IMR-90 (cell line): ENCODE data around the gene VPS8. TPM values are rescaled to one million over a fixed set of nuclear protein-coding genes. Genes with fewer than 3 reads are reported as not detected.

Experiments
- ATAC-seq: fragments of 200-7000 bp; cut with Tn5 transposase; 2 replicates; pipeline ENCODE4 v1.9.1; 2020; ENCODE audit warnings: low read depth, mild to moderate bottlenecking, moderate library complexity
- BruUV-seq: library from RNA; stranded (reverse); fragments of 400-500 nt; replicated peaks from 2 replicates; lab custom pipeline; 2021; lab: Mats Ljungman, UMichigan
- CTCF ChIA-PET: fragments of 300-600 bp; formaldehyde crosslinking; extraction: SDS; loops from one replicate; lab custom pipeline; 2021; ENCODE audit warnings: antibody characterized with exemption; lab: Yijun Ruan, JAX
- POLR2A ChIA-PET: fragments of 300-600 bp; sonication (Branson Sonifier 250); formaldehyde crosslinking; loops from one replicate; lab custom pipeline; 2022; ENCODE audit warnings: antibody characterized with exemption; ENCODE audit not compliant: unreplicated experiment; lab: Charles Lee
- DNase-seq: peaks from one replicate; pipeline ENCODE4 v3.0.0; 2013
- H2AFZ ChIP-seq: replicated peaks from 2 replicates; pipeline ENCODE3; 2013; ENCODE audit warnings: low read length, mild to moderate bottlenecking; ENCODE audit not compliant: poor library complexity
- H2AK5ac ChIP-seq: 2 replicates; pipeline ENCODE4 v1.6.1; 2013; ENCODE audit warnings: low read depth, low read length, inconsistent platforms
- H2AK9ac ChIP-seq: replicated peaks from 2 replicates; pipeline ENCODE3; 2013; ENCODE audit warnings: mild to moderate bottlenecking, low read depth, low read length, moderate library complexity; ENCODE audit not compliant: poor library complexity
- H2BK120ac ChIP-seq: 2 replicates; pipeline ENCODE4 v1.6.1; 2013; ENCODE audit warnings: low read depth, low read length, inconsistent platforms
- H2BK15ac ChIP-seq: 3 replicates; pipeline ENCODE4 v1.6.1; 2013; ENCODE audit warnings: low read depth, low read length, inconsistent platforms
- H2BK20ac ChIP-seq: 2 replicates; pipeline ENCODE4 v1.6.1; 2013; ENCODE audit warnings: low read depth, mild to moderate bottlenecking, inconsistent platforms, low read length, moderate library complexity
- H2BK5ac ChIP-seq: 2 replicates; pipeline ENCODE4 v1.6.1; 2013; ENCODE audit warnings: mild to moderate bottlenecking, low read depth, low read length, inconsistent platforms; ENCODE audit not compliant: poor library complexity, severe bottlenecking
- H3K14ac ChIP-seq: replicated peaks from 2 replicates; pipeline ENCODE4 v1.6.1; 2013; ENCODE audit warnings: low read depth, low read length, inconsistent platforms
- H3K18ac ChIP-seq: 2 replicates; pipeline ENCODE4 v1.6.1; 2013; ENCODE audit warnings: low read depth, low read length, control low read depth
- H3K23ac ChIP-seq: 2 replicates; pipeline ENCODE4 v1.6.1; 2013; ENCODE audit warnings: low read depth, low read length, inconsistent platforms
- H3K27ac ChIP-seq: 2 replicates; pipeline ENCODE4 v1.5.1; 2013; ENCODE audit warnings: mild to moderate bottlenecking, control low read depth, low read length; ENCODE audit not compliant: insufficient read depth
- H3K27me3 ChIP-seq: 2 replicates; pipeline ENCODE4 v1.6.1; 2013; ENCODE audit warnings: low read length; ENCODE audit not compliant: control insufficient read depth, insufficient read depth
- H3K36me3 ChIP-seq: 2 replicates; pipeline ENCODE4 v1.6.1; 2013; ENCODE audit warnings: low read length, mixed read lengths; ENCODE audit not compliant: control insufficient read depth, insufficient read depth
- H3K4ac ChIP-seq: 2 replicates; pipeline ENCODE4 v1.6.1; 2013; ENCODE audit warnings: low read depth, low read length, inconsistent platforms
- H3K4me1 ChIP-seq: 2 replicates; pipeline ENCODE4 v1.6.1; 2013; ENCODE audit warnings: low read length, mixed read lengths; ENCODE audit not compliant: control insufficient read depth, insufficient read depth
- H3K4me2 ChIP-seq: 2 replicates; pipeline ENCODE4 v1.6.1; 2013; ENCODE audit warnings: low read depth, mild to moderate bottlenecking, control low read depth, low read length, moderate library complexity
- H3K4me3 ChIP-seq: 2 replicates; pipeline ENCODE4 v1.5.1; 2013; ENCODE audit warnings: low read depth, mild to moderate bottlenecking, control low read depth, low read length, moderate library complexity; ENCODE audit not compliant: insufficient read depth
- H3K56ac ChIP-seq: 2 replicates; pipeline ENCODE4 v1.6.1; 2013; ENCODE audit warnings: low read length, inconsistent platforms; ENCODE audit not compliant: insufficient read depth; ENCODE audit errors: extremely low read depth
- H3K79me1 ChIP-seq, 2 experiments: 2 replicates each; pipeline ENCODE4 v1.6.1; 2013; ENCODE audit warnings: low read length in 2 of 2, inconsistent platforms in 1 of 2, low read depth in 1 of 2
- H3K9ac ChIP-seq: 2 replicates; pipeline ENCODE4 v1.6.1; 2013; ENCODE audit warnings: low read depth, low read length, control low read depth
- H3K9me1 ChIP-seq: 2 replicates; pipeline ENCODE4 v1.6.1; 2013; ENCODE audit warnings: low read length, inconsistent platforms; ENCODE audit not compliant: insufficient read depth
- H3K9me3 ChIP-seq: 2 replicates; pipeline ENCODE4 v1.6.1; 2013; ENCODE audit warnings: low read length; ENCODE audit not compliant: control insufficient read depth, insufficient read depth
- H4K20me1 ChIP-seq: 2 replicates; pipeline ENCODE4 v1.6.1; 2013; ENCODE audit warnings: low read length, inconsistent platforms; ENCODE audit not compliant: insufficient read depth
- H4K5ac ChIP-seq: 2 replicates; pipeline ENCODE4 v1.6.1; 2013; ENCODE audit warnings: mild to moderate bottlenecking, low read depth, low read length, control low read depth
- H4K8ac ChIP-seq, 2 experiments: 2 replicates each; pipeline ENCODE4 v1.6.1; 2013; ENCODE audit warnings: low read depth in 2 of 2, low read length in 2 of 2, control low read depth in 1 of 2, inconsistent platforms in 1 of 2
- H4K91ac ChIP-seq: 2 replicates; pipeline ENCODE4 v1.6.1; 2013; ENCODE audit warnings: low read depth, low read length, inconsistent platforms; ENCODE audit not compliant: insufficient read depth
- NFE2L2 ChIP-seq: fragments of 150-350 bp; IDR thresholded peaks from 2 replicates; pipeline ENCODE4 v1.6.1; 2016; ENCODE audit warnings: low read depth, mild to moderate bottlenecking, low read length
- POLR2A ChIP-seq: IDR thresholded peaks from 2 replicates; pipeline ENCODE4 v1.6.1; 2012; ENCODE audit warnings: mild to moderate bottlenecking, low read depth, low read length
- WGBS, 2 experiments: methylation state at CpG; one replicate each; pipeline versions ENCODE4 v1.1.5 to v1.1.7; 2013; ENCODE audit warnings: missing lambda C conversion rate in 2 of 2; ENCODE audit not compliant: insufficient read length in 1 of 2; ENCODE audit errors: extremely low coverage in 2 of 2; 5-methylcytosine and 5-hydroxymethylcytosine counted together
- dilution Hi-C: fragments of 300-500 bp; cut with HindIII; formaldehyde crosslinking; loops from one replicate; pipeline ENCODE4 v1.14.3; 2018; ENCODE audit warnings: low sequenced_read_pairs; ENCODE audit not compliant: unreplicated experiment
- in situ Hi-C: fragments of 300-500 bp; cut with MboI; formaldehyde crosslinking; loops from 3 replicates; pipeline ENCODE4 v1.14.3; 2019; ENCODE audit warnings: low sequenced_read_pairs, inconsistent platforms, mixed read lengths
- intact Hi-C: fragments of 100-400 bp; cut with micrococcal nuclease; formaldehyde crosslinking; loops from 2 replicates; pipeline ENCODE4 v1.10.0; 2022
- polyA plus RNA-seq, 3 experiments: library from polyadenylated mRNA; depleted of rRNA; stranded (reverse); fragments of >200 nt; gene quantifications; 2 replicates each; pipeline ENCODE4 v1.2.3, GENCODE V29; 2012; ENCODE audit warnings: low replicate concordance in 1 of 3
- total RNA-seq: library from RNA; depleted of rRNA; stranded (reverse); fragments of >200 nt; gene quantifications from 2 replicates; pipeline ENCODE4 v1.2.3, GENCODE V29; 2012

The VPS8 gene
- total and polyA plus RNA-seq, 2 of the 4 experiments (the other 2 are of a cell fraction): 14.0 to 56.1 TPM

- Histone ChIP-seq H2AK5ac (no peak overlapping the region), H3K23ac (no peak overlapping the region), H3K9me3 (no peaks in the 10 kb centered on the region), H3K9ac (no peak overlapping the region), H3K36me3 (no peaks in the 10 kb centered on the region), H2BK20ac (no peak overlapping the region), H3K27me3 (no peaks in the 10 kb centered on the region), H3K56ac (no peak overlapping the region), H3K4me2 (no peak overlapping the region), H3K9me1 (no peaks in the 10 kb centered on the region), H2BK15ac (no peak overlapping the region), H4K91ac (no peak overlapping the region), H3K79me1 (no peaks in the 10 kb centered on the region), H4K5ac (no peak overlapping the region), H3K4me1 (no peaks in the 10 kb centered on the region; the same call in 1 of the 2 replicates), H2AFZ (no peak overlapping the region), H4K20me1 (no peaks in the 10 kb centered on the region), H2AK9ac (no peak overlapping the region), H3K4me3 (no peak overlapping the region), H2BK120ac (no peak overlapping the region), H3K14ac (no peak overlapping the region), H3K27ac (no peak overlapping the region), H4K8ac (no peak overlapping the region), H2BK5ac (no peak overlapping the region), H3K4ac (no peak overlapping the region), H3K18ac (no peak overlapping the region)
- CTCF ChIA-PET: no interaction called here
- POLR2A ChIA-PET: no interaction called here
- TF ChIP-seq NFE2L2 (no peak), POLR2A (no peak)
- ATAC-seq (no peak), DNase-seq (no peak)
- dilution Hi-C loops: no loop called here
- 100% methylated on average over 1 of the region's 3 CpGs; no CpG with 5 or more reads in 1 of the 2 experiments for WGBS, 2 experiments
- intact Hi-C loops: no loop called here
- BruUV-seq: no TSS peak
- in situ Hi-C loops: no loop called here
Observed at GRCh38 chr3:185087419-185087818, 275.5 kb downstream of the VPS8 start.
